Neural progenitor cell (in vitro differentiated cells): ENCODE measurements around the gene ERVFRD-1. TPM values are rescaled to one million over a fixed set of nuclear protein-coding genes. Genes with fewer than 3 reads are reported as not detected.

ENCODE experiments used
- DNase-seq: peaks from one replicate; pipeline ENCODE4 v3.0.0-alpha.2; 2016; ENCODE audit warnings: low spot score
- H2AFZ ChIP-seq: fragments of 200-600 bp; sonication (generic); replicated peaks from 2 replicates; pipeline ENCODE4 v1.6.1; 2016; ENCODE audit warnings: antibody characterized with exemption
- H3F3A ChIP-seq: fragments of 200-600 bp; sonication (generic); 2 replicates; pipeline ENCODE4 v1.6.1; 2016; ENCODE audit warnings: antibody characterized with exemption, low read depth
- H3K27ac ChIP-seq: fragments of 200-600 bp; sonication (generic); 2 replicates; pipeline ENCODE4 v1.5.1; 2016; ENCODE audit warnings: mild to moderate bottlenecking
- H3K27me3 ChIP-seq: fragments of 200-600 bp; sonication (generic); 2 replicates; pipeline ENCODE4 v1.6.1; 2016; ENCODE audit warnings: mild to moderate bottlenecking, moderate library complexity
- H3K36me3 ChIP-seq: fragments of 200-600 bp; sonication (generic); 2 replicates; pipeline ENCODE4 v1.5.1; 2016
- H3K4me1 ChIP-seq: fragments of 200-600 bp; sonication (generic); 2 replicates; pipeline ENCODE4 v1.6.1; 2016; ENCODE audit warnings: mixed run types
- H3K4me2 ChIP-seq: fragments of 200-600 bp; sonication (generic); 2 replicates; pipeline ENCODE4 v1.6.1; 2016
- H3K4me3 ChIP-seq: fragments of 200-600 bp; sonication (generic); 2 replicates; pipeline ENCODE4 v1.5.1; 2016
- H3K79me2 ChIP-seq: fragments of 200-600 bp; sonication (generic); 2 replicates; pipeline ENCODE4 v1.6.1; 2016; ENCODE audit warnings: low read depth
- H3K9ac ChIP-seq: fragments of 200-600 bp; sonication (generic); 2 replicates; pipeline ENCODE4 v1.6.1; 2016
- H3K9me3 ChIP-seq: fragments of 200-600 bp; sonication (generic); 2 replicates; pipeline ENCODE4 v1.5.1; 2016; ENCODE audit warnings: low read depth
- H4K20me1 ChIP-seq: fragments of 200-600 bp; sonication (generic); 2 replicates; pipeline ENCODE4 v1.6.1; 2016; ENCODE audit warnings: low read depth
- H3K27ac Mint-ChIP-seq: 3 replicates; pipeline ENCODE4 v1.8.0; 2021; ENCODE audit warnings: mixed read lengths
- H3K27me3 Mint-ChIP-seq: 2 replicates; pipeline ENCODE4 v1.8.0; 2022; ENCODE audit warnings: low read depth, mild to moderate bottlenecking, inconsistent platforms, moderate library complexity, mixed read lengths; ENCODE audit not compliant: insufficient read depth
- H3K36me3 Mint-ChIP-seq: 3 replicates; pipeline ENCODE4 v1.8.0; 2021; ENCODE audit warnings: mixed read lengths
- H3K4me1 Mint-ChIP-seq: 3 replicates; pipeline ENCODE4 v1.8.0; 2021; ENCODE audit warnings: mixed read lengths
- H3K4me3 Mint-ChIP-seq: 3 replicates; pipeline ENCODE4 v1.8.0; 2021; ENCODE audit warnings: mild to moderate bottlenecking, moderate library complexity, mixed read lengths
- H3K9me3 Mint-ChIP-seq: 3 replicates; pipeline ENCODE4 v1.8.0; 2020; ENCODE audit warnings: mixed read lengths
- CTCF ChIP-seq: fragments of 200-600 bp; sonication (generic); IDR thresholded peaks from 2 replicates; pipeline ENCODE4 v1.5.1; 2017; ENCODE audit warnings: antibody characterized with exemption, mild to moderate bottlenecking
- EZH2 ChIP-seq: fragments of 200-600 bp; sonication (generic); IDR thresholded peaks from 2 replicates; pipeline ENCODE4 v1.6.1; 2017; ENCODE audit warnings: antibody characterized with exemption, mild to moderate bottlenecking, moderate library complexity
- EZH2phosphoT487 ChIP-seq: fragments of 200-600 bp; sonication (generic); IDR thresholded peaks from 2 replicates; pipeline ENCODE4 v1.6.1; 2017; ENCODE audit warnings: antibody characterized with exemption
- total RNA-seq: library from RNA; depleted of rRNA; stranded (reverse); fragments of >200 nt; gene quantifications from 2 replicates; pipeline ENCODE4 v1.2.3, GENCODE V29; 2015; ENCODE audit warnings: low replicate concordance

ERVFRD-1 gene
- total RNA-seq, 1 donor from 2014 or later = not detected

DNA sequence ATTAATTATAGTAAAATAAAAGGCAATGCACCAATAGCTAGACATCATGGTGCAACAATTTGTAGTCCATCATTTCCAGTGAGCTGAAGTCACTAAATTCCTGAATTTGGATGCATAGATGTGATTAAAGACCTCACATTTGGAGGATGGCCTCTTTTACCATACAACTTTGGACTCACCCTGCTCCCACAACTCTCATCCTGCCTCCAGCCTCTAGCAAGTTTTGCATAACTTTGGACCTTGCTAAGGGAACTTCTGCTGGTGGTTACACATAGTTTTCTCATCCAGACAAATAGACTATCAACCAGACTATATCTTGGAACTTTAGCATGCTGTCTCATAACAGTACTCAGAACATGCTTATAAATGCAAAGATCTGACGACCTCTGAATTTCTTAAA lies 54.7 kb downstream of the ERVFRD-1 start:
- Mint-ChIP-seq H3K9me3 (no peaks in the 10 kb centered on the region), H3K27me3 (no peaks in the 10 kb centered on the region)

GRCh38 chr6:11055127-11055627 lies 56.3 kb downstream of the ERVFRD-1 start:
- Histone ChIP-seq H3K4me3 (no peak overlapping the region), H4K20me1 (no peaks in the 10 kb centered on the region), H3F3A (no peaks in the 10 kb centered on the region), H3K27me3 (no peaks in the 10 kb centered on the region), H3K4me2 (no peak overlapping the region), H3K79me2 (no peaks in the 10 kb centered on the region), H2AFZ (no peak overlapping the region), H3K9me3 (no peaks in the 10 kb centered on the region), H3K4me1 (no peaks in the 10 kb centered on the region), H3K9ac (no peak overlapping the region), H3K27ac (no peak overlapping the region), H3K36me3 (no peaks in the 10 kb centered on the region)
- TF ChIP-seq CTCF (no peak), EZH2 (no peak), EZH2phosphoT487 (no peak)
- H3K36me3 Mint-ChIP-seq = no peaks in the 10 kb centered on the region
- no peaks in the 10 kb centered on the region for H3K9me3 Mint-ChIP-seq
- H3K27ac Mint-ChIP-seq = no peak overlapping the region
- no peaks in the 10 kb centered on the region for H3K4me1 Mint-ChIP-seq
- DNase-seq = no peak
- no peaks in the 10 kb centered on the region for H3K27me3 Mint-ChIP-seq
- no peak overlapping the region for H3K4me3 Mint-ChIP-seq

More for the DNA sequence above, 54.7 kb downstream of the ERVFRD-1 start:
- no peak overlapping the region for H3K27ac ChIP-seq
- no peaks in the 10 kb centered on the region for H3K9me3 ChIP-seq
- H3K79me2 ChIP-seq = no peaks in the 10 kb centered on the region
- H3K4me2 ChIP-seq = no peak overlapping the region
- no peaks in the 10 kb centered on the region for H3K27me3 ChIP-seq
- H4K20me1 ChIP-seq = no peaks in the 10 kb centered on the region
- no peak overlapping the region for H2AFZ ChIP-seq
- no peak overlapping the region for H3K9ac ChIP-seq
- no peaks in the 10 kb centered on the region for H3K36me3 ChIP-seq
- H3K4me1 ChIP-seq = no peaks in the 10 kb centered on the region
- no peaks in the 10 kb centered on the region for H3F3A ChIP-seq
- Mint-ChIP-seq H3K4me3 (no peak overlapping the region), H3K36me3 (no peaks in the 10 kb centered on the region), H3K4me1 (no peaks in the 10 kb centered on the region), H3K27ac (no peak overlapping the region)
- H3K4me3 ChIP-seq = no peak overlapping the region
- TF ChIP-seq CTCF (no peak), EZH2phosphoT487 (no peak), EZH2 (no peak)
- DNase-seq = no peak

GRCh38 chr6:11054722-11055121 lies 56.8 kb downstream of the ERVFRD-1 start:
- Histone ChIP-seq H3F3A (no peaks in the 10 kb centered on the region), H3K79me2 (no peaks in the 10 kb centered on the region), H3K9ac (no peak overlapping the region), H3K27me3 (no peaks in the 10 kb centered on the region), H4K20me1 (no peaks in the 10 kb centered on the region), H3K9me3 (no peaks in the 10 kb centered on the region), H3K36me3 (no peaks in the 10 kb centered on the region), H3K4me1 (no peaks in the 10 kb centered on the region), H3K4me3 (no peak overlapping the region), H3K4me2 (no peak overlapping the region), H3K27ac (no peak overlapping the region), H2AFZ (no peak overlapping the region)
- DNase-seq = no peak
- no peaks in the 10 kb centered on the region for H3K9me3 Mint-ChIP-seq
- no peaks in the 10 kb centered on the region for H3K4me1 Mint-ChIP-seq
- H3K27me3 Mint-ChIP-seq = peaks cover 1% of the 10 kb centered on the region
- no peak overlapping the region for H3K4me3 Mint-ChIP-seq
- H3K27ac Mint-ChIP-seq = no peak overlapping the region
- H3K36me3 Mint-ChIP-seq = no peaks in the 10 kb centered on the region
- TF ChIP-seq EZH2 = no peak
- no peak for TF ChIP-seq CTCF
- no peak for TF ChIP-seq EZH2phosphoT487
